Mammary epithelial cell (primary cell): ENCODE results near the gene CTIF.

ENCODE experiments used
- CTCF ChIP-seq, 2 donors: IDR thresholded peaks in 1 of 2; conservative IDR thresholded peaks in 1 of 2; 2 replicates each; pipeline ENCODE4 v1.5.1; 2011 to 2012; ENCODE audit warnings: inconsistent platforms in 2 of 2, low read length in 2 of 2, mild to moderate bottlenecking in 2 of 2, control low read depth in 1 of 2, low read depth in 1 of 2; ENCODE audit not compliant: insufficient read depth in 1 of 2; ENCODE audit errors: extremely low read depth in 1 of 2
- EZH2 ChIP-seq: IDR thresholded peaks from 2 replicates; pipeline ENCODE4 v1.6.1; 2012; ENCODE audit warnings: low read length, inconsistent platforms, borderline replicate concordance

GRCh38 chr18:48767090-48767690, 228.4 kb downstream of the CTIF start:
- TF ChIP-seq CTCF (conservative IDR thresholded peaks at IDR 0.05 in 1 of 2, IDR thresholded peaks at IDR 0.05 in 1 of 2; ENCODE audit: extremely low read depth in 1 of 2, insufficient read depth in 1 of 2, low read depth in 1 of 2, low read length in 2 of 2) = no peak
- no peak for TF ChIP-seq EZH2
